IPS DF 19.7 (cell line): ENCODE data around the gene CASP8AP2.
"Not testable (repeated sequence)": the region's sequence is repeated elsewhere in the genome, so short reads cannot be mapped to it uniquely, and the experiment has no call there.

Experiments
- DNase-seq: peaks from one replicate; pipeline ENCODE4 v3.0.0-alpha.2; 2013; ENCODE audit warnings: low read depth, low spot score

The CASP8AP2 gene

GRCh38 chr6:89887452-89888137, 57.9 kb downstream of the CASP8AP2 start:
- DNase-seq = no peak

GRCh38 chr6:89888138-89888514, 58.4 kb downstream of the CASP8AP2 start:
- DNase-seq = no peak

GRCh38 chr6:89888871-89889270, 59.2 kb downstream of the CASP8AP2 start:
- DNase-seq = no peak

GRCh38 chr6:89890845-89891528, 61.3 kb downstream of the CASP8AP2 start:
- not testable (repeated sequence) for DNase-seq

GRCh38 chr6:89892577-89892976, 62.9 kb downstream of the CASP8AP2 start:
- DNase-seq = not testable (repeated sequence)

- no peak for DNase-seq
Measured at GRCh38 chr6:89894169-89894568, 64.5 kb downstream of the CASP8AP2 start, which contains the start of gene GJA10. Gene GJA10 (plus strand): TSS chr6:89894469. CDS start chr6:89894469, 0 bp downstream.

GRCh38 chr6:89895276-89895874, 65.7 kb downstream of the CASP8AP2 start:
- peak; percentile 57 for DNase-seq

GRCh38 chr6:89910001-89910901, 80.6 kb downstream of the CASP8AP2 start:
- DNase-seq = not testable (repeated sequence)

- no peak for DNase-seq
Measured at GRCh38 chr6:89910902-89911240, 81.2 kb downstream of the CASP8AP2 start.

GRCh38 chr6:89916136-89916920, 86.6 kb downstream of the CASP8AP2 start:
- no peak for DNase-seq

- DNase-seq = no peak
Measured at GRCh38 chr6:89917216-89917615, 87.5 kb downstream of the CASP8AP2 start.

GRCh38 chr6:89917801-89918366, 88.2 kb downstream of the CASP8AP2 start:
- DNase-seq = no peak
